Parathyroid adenoma (tissue), 2 donors: Measurements from ENCODE around the gene SRPK1.

Source experiments
- H2AFZ ChIP-seq: fragments of 300-600 bp; sonication (generic); one replicate; pipeline ENCODE4 v1.7.0; 2017; ENCODE audit warnings: antibody characterized with exemption, mild to moderate bottlenecking
- H3K27ac ChIP-seq: fragments of 300-600 bp; sonication (generic); one replicate; pipeline ENCODE4 v1.7.0; 2017
- H3K27me3 ChIP-seq: fragments of 300-600 bp; sonication (generic); one replicate; pipeline ENCODE4 v1.7.0; 2017; ENCODE audit warnings: low read length; ENCODE audit not compliant: control insufficient read depth, insufficient read depth
- H3K36me3 ChIP-seq: fragments of 300-600 bp; sonication (generic); one replicate; pipeline ENCODE4 v1.7.0; 2017; ENCODE audit warnings: low read length; ENCODE audit not compliant: control insufficient read depth, insufficient read depth
- H3K4me1 ChIP-seq: fragments of 300-600 bp; sonication (generic); one replicate; pipeline ENCODE4 v1.7.0; 2017; ENCODE audit warnings: control low read depth
- H3K4me2 ChIP-seq: fragments of 300-600 bp; sonication (generic); one replicate; pipeline ENCODE4 v1.7.0; 2017; ENCODE audit warnings: low read length
- H3K4me3 ChIP-seq: fragments of 300-600 bp; sonication (generic); one replicate; pipeline ENCODE4 v1.7.0; 2017; ENCODE audit warnings: low read depth, low read length
- H3K79me2 ChIP-seq: fragments of 300-600 bp; sonication (generic); one replicate; pipeline ENCODE4 v1.7.0; 2017; ENCODE audit warnings: control low read depth
- H3K9ac ChIP-seq: fragments of 300-600 bp; sonication (generic); one replicate; pipeline ENCODE4 v1.7.0; 2017; ENCODE audit warnings: mild to moderate bottlenecking
- H3K9me3 ChIP-seq: fragments of 300-600 bp; sonication (generic); one replicate; pipeline ENCODE4 v1.7.0; 2017; ENCODE audit warnings: low read length; ENCODE audit not compliant: control insufficient read depth
- CTCF ChIP-seq: fragments of 300-600 bp; sonication (generic); IDR thresholded peaks from one replicate; pipeline ENCODE4 v1.7.0; 2017; ENCODE audit warnings: antibody characterized with exemption, mild to moderate bottlenecking
- donor health status: primary hyperparathyroidism.

SRPK1 gene

GRCh38 chr6:35796236-35796635 is 124.7 kb downstream of the SRPK1 start:
- no peak overlapping the region for H3K9ac ChIP-seq
- no peaks in the 10 kb centered on the region for H3K9me3 ChIP-seq
- no peak for TF ChIP-seq CTCF

GRCh38 chr6:35795453-35796071 is 125.3 kb downstream of the SRPK1 start:
- H3K36me3 ChIP-seq, result no peaks in the 10 kb centered on the region
- H3K27me3 ChIP-seq, result no peaks in the 10 kb centered on the region
- no peak overlapping the region for H3K27ac ChIP-seq
- no peaks in the 10 kb centered on the region for H3K9me3 ChIP-seq
- no peak overlapping the region for H3K4me3 ChIP-seq
- no peak overlapping the region for H2AFZ ChIP-seq
- TF ChIP-seq CTCF, result no peak
- no peaks in the 10 kb centered on the region for H3K79me2 ChIP-seq
- no peaks in the 10 kb centered on the region for H3K4me1 ChIP-seq
- H3K4me2 ChIP-seq, result no peak overlapping the region
- no peak overlapping the region for H3K9ac ChIP-seq

More at GRCh38 chr6:35796236-35796635, 124.7 kb downstream of the SRPK1 start:
- H2AFZ ChIP-seq, result no peak overlapping the region
- H3K79me2 ChIP-seq, result no peaks in the 10 kb centered on the region
- no peaks in the 10 kb centered on the region for H3K4me1 ChIP-seq
- H3K27me3 ChIP-seq, result no peaks in the 10 kb centered on the region
- H3K27ac ChIP-seq, result no peak overlapping the region
- H3K4me2 ChIP-seq, result no peak overlapping the region
- no peak overlapping the region for H3K4me3 ChIP-seq
- H3K36me3 ChIP-seq, result no peaks in the 10 kb centered on the region

GRCh38 chr6:35794536-35795452 is 126.1 kb downstream of the SRPK1 start:
- no peak overlapping the region for H2AFZ ChIP-seq
- no peaks in the 10 kb centered on the region for H3K9me3 ChIP-seq
- H3K9ac ChIP-seq, result no peak overlapping the region
- H3K36me3 ChIP-seq, result no peaks in the 10 kb centered on the region
- H3K79me2 ChIP-seq, result no peaks in the 10 kb centered on the region
- H3K4me2 ChIP-seq, result no peak overlapping the region
- H3K4me3 ChIP-seq, result no peak overlapping the region
- no peak for TF ChIP-seq CTCF
- no peak overlapping the region for H3K27ac ChIP-seq
- H3K27me3 ChIP-seq, result no peaks in the 10 kb centered on the region
- no peaks in the 10 kb centered on the region for H3K4me1 ChIP-seq

GRCh38 chr6:35790683-35791082 is 130.2 kb downstream of the SRPK1 start:
- TF ChIP-seq CTCF, result no peak
- H3K36me3 ChIP-seq, result no peaks in the 10 kb centered on the region
- H3K79me2 ChIP-seq, result no peaks in the 10 kb centered on the region
- no peak overlapping the region for H2AFZ ChIP-seq
- H3K9me3 ChIP-seq, result no peaks in the 10 kb centered on the region
- H3K4me2 ChIP-seq, result no peak overlapping the region
- no peaks in the 10 kb centered on the region for H3K27me3 ChIP-seq
- no peak overlapping the region for H3K4me3 ChIP-seq
- H3K9ac ChIP-seq, result no peak overlapping the region
- H3K27ac ChIP-seq, result no peak overlapping the region
- H3K4me1 ChIP-seq, result no peaks in the 10 kb centered on the region
